NT2/D1 (cell line): ENCODE measurements around the gene NDUFB2.

ENCODE experiments used
- SUZ12 ChIP-seq: IDR thresholded peaks from 2 replicates; pipeline ENCODE4 v1.6.1; 2011; ENCODE audit not compliant: insufficient read length, insufficient read depth; ENCODE audit errors: extremely low read depth
- YY1 ChIP-seq: IDR thresholded peaks from 2 replicates; pipeline ENCODE4 v1.6.1; 2011; ENCODE audit not compliant: insufficient read length, insufficient read depth

- TF ChIP-seq SUZ12 (no peak), YY1 (no peak)
Measured at GRCh38 chr7:140696680-140697446, at the start of gene NDUFB2.
